ENCODE results near the gene MUC3A. TPM values are rescaled to one million over a fixed set of nuclear protein-coding genes. Genes with fewer than 3 reads are reported as not detected.
"Not testable (repeated sequence)": the region's sequence is repeated elsewhere in the genome, so short reads cannot be mapped to it uniquely, and the experiment has no call there.

Gene MUC3A
- total RNA-seq, 3 donors from 2014 or later (not counting 1 experiment from before 2014, with no cell fraction given), result 0.24 TPM; not detected in 2

GRCh38 chr7:100929808-100930174 lies 19.5 kb upstream of the MUC3A start:
- H3K9me3 ChIP-seq (ENCODE audit: control insufficient read depth, insufficient read depth, low read length), result no peaks in the 10 kb centered on the region
- peaks cover 0 to 7% of the 10 kb centered on the region in 2 donors for H3K27me3 Mint-ChIP-seq (ENCODE audit: low read depth in 2 of 2)
- TF ChIP-seq CTCF (IDR thresholded peaks at IDR 0.05), result no peak
- no peak overlapping the region for H3K27ac Mint-ChIP-seq
- H3K9me3 Mint-ChIP-seq, result no peaks in the 10 kb centered on the region
- 88% methylated on average over 1 of the region's 1 CpG for WGBS (ENCODE audit: insufficient coverage)
- H3K27me3 ChIP-seq (ENCODE audit: control insufficient read depth, insufficient read depth, low read length), result peaks cover 2% of the 10 kb centered on the region
- intact Hi-C loops (cut with micrococcal nuclease), result no loop called here
- H3K4me3 ChIP-seq (ENCODE audit: low read length), result no peak overlapping the region
- no peaks in the 10 kb centered on the region for H3K4me1 Mint-ChIP-seq
- no peak for ATAC-seq
- H3K27ac ChIP-seq (ENCODE audit: low read length), result no peak overlapping the region
- no peaks in the 10 kb centered on the region for H3K4me1 ChIP-seq (ENCODE audit: control insufficient read depth, insufficient read depth, low read length)
- H3K4me3 Mint-ChIP-seq, result no peak overlapping the region
- H3K36me3 ChIP-seq (ENCODE audit: control insufficient read depth, insufficient read depth, low read length), result no peaks in the 10 kb centered on the region
- no peak for DNase-seq
- H3K36me3 Mint-ChIP-seq, result no peaks in the 10 kb centered on the region

GRCh38 chr7:100933734-100934133 lies 15.6 kb upstream of the MUC3A start:
- intact Hi-C loops (cut with micrococcal nuclease), result no loop called here
- H3K9me3 Mint-ChIP-seq, result no peaks in the 10 kb centered on the region
- no peak overlapping the region for H3K27ac ChIP-seq (ENCODE audit: low read length)
- H3K36me3 ChIP-seq (ENCODE audit: control insufficient read depth, insufficient read depth, low read length), result no peaks in the 10 kb centered on the region
- H3K4me3 ChIP-seq (ENCODE audit: low read length), result no peak overlapping the region
- no peaks in the 10 kb centered on the region for H3K9me3 ChIP-seq (ENCODE audit: control insufficient read depth, insufficient read depth, low read length)
- H3K27me3 Mint-ChIP-seq (ENCODE audit: low read depth in 2 of 2), result peaks cover 0 to 9% of the 10 kb centered on the region in 2 donors
- TF ChIP-seq CTCF (IDR thresholded peaks at IDR 0.05), result no peak
- no peak overlapping the region for H3K4me3 Mint-ChIP-seq
- no peaks in the 10 kb centered on the region for H3K4me1 ChIP-seq (ENCODE audit: control insufficient read depth, insufficient read depth, low read length)
- peaks cover 2% of the 10 kb centered on the region for H3K27me3 ChIP-seq (ENCODE audit: control insufficient read depth, insufficient read depth, low read length)
- H3K4me1 Mint-ChIP-seq, result no peaks in the 10 kb centered on the region
- DNase-seq, result no peak
- ATAC-seq, result no peak
- H3K36me3 Mint-ChIP-seq, result no peaks in the 10 kb centered on the region
- WGBS (ENCODE audit: insufficient coverage), result 55% methylated on average over 4 of the region's 4 CpGs
- H3K27ac Mint-ChIP-seq, result no peak overlapping the region

- 44% methylated on average over 1 of the region's 2 CpGs for WGBS (ENCODE audit: insufficient coverage)
- H3K9me3 Mint-ChIP-seq; ATAC-seq; H3K9me3 ChIP-seq (ENCODE audit: control insufficient read depth, insufficient read depth, low read length); H3K27ac ChIP-seq (ENCODE audit: low read length); H3K27me3 ChIP-seq (ENCODE audit: control insufficient read depth, insufficient read depth, low read length); H3K4me3 Mint-ChIP-seq; intact Hi-C loops (cut with micrococcal nuclease); H3K36me3 ChIP-seq (ENCODE audit: control insufficient read depth, insufficient read depth, low read length); H3K27me3 Mint-ChIP-seq (ENCODE audit: low read depth in 2 of 2); H3K4me3 ChIP-seq (ENCODE audit: low read length); H3K27ac Mint-ChIP-seq; DNase-seq; H3K4me1 Mint-ChIP-seq; H3K4me1 ChIP-seq (ENCODE audit: control insufficient read depth, insufficient read depth, low read length); H3K36me3 Mint-ChIP-seq: not testable (repeated sequence)
These were observed 14.0 kb upstream of the MUC3A start for GRCh38 chr7:100935381-100935780.

GRCh38 chr7:100936167-100936566 lies 13.2 kb upstream of the MUC3A start:
- ATAC-seq; H3K27me3 Mint-ChIP-seq (ENCODE audit: low read depth in 2 of 2); H3K4me3 Mint-ChIP-seq; H3K36me3 ChIP-seq (ENCODE audit: control insufficient read depth, insufficient read depth, low read length); H3K9me3 Mint-ChIP-seq; H3K27me3 ChIP-seq (ENCODE audit: control insufficient read depth, insufficient read depth, low read length); H3K4me1 Mint-ChIP-seq; DNase-seq; H3K36me3 Mint-ChIP-seq; H3K27ac Mint-ChIP-seq; H3K9me3 ChIP-seq (ENCODE audit: control insufficient read depth, insufficient read depth, low read length); H3K4me1 ChIP-seq (ENCODE audit: control insufficient read depth, insufficient read depth, low read length); H3K4me3 ChIP-seq (ENCODE audit: low read length); H3K27ac ChIP-seq (ENCODE audit: low read length); intact Hi-C loops (cut with micrococcal nuclease): not testable (repeated sequence)
- 93% methylated on average over 5 of the region's 7 CpGs for WGBS (ENCODE audit: insufficient coverage)

Data from natural killer cell (primary cell).